EH (cell line): ENCODE measurements around the gene FXYD2.

Source experiments
- DNase-seq: peaks from one replicate; pipeline ENCODE4 v3.0.0-alpha.2; 2015; ENCODE audit warnings: low read depth

Gene FXYD2

DNA sequence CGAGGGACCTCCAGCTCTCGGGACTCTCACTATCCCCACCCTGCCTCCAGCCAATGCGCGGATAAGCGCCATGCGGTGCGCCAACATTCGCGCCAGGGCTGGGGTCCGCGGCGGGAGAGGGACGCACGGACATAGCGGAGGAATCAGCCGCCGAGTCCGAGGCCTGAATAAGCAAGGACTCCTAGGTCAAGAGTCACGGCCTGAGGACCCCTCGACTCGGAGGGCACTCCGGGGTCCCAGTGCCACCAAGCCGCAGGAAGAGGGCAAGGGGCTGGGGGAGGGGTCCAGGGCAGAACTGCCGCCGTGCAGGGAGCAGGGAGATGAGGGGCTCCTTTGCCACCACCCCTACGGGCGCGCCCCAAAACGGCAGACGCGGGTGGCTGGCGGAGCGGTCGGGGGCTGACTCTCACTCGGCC is 28.1 kb downstream of the FXYD2 start:
- no peak for DNase-seq

DNA sequence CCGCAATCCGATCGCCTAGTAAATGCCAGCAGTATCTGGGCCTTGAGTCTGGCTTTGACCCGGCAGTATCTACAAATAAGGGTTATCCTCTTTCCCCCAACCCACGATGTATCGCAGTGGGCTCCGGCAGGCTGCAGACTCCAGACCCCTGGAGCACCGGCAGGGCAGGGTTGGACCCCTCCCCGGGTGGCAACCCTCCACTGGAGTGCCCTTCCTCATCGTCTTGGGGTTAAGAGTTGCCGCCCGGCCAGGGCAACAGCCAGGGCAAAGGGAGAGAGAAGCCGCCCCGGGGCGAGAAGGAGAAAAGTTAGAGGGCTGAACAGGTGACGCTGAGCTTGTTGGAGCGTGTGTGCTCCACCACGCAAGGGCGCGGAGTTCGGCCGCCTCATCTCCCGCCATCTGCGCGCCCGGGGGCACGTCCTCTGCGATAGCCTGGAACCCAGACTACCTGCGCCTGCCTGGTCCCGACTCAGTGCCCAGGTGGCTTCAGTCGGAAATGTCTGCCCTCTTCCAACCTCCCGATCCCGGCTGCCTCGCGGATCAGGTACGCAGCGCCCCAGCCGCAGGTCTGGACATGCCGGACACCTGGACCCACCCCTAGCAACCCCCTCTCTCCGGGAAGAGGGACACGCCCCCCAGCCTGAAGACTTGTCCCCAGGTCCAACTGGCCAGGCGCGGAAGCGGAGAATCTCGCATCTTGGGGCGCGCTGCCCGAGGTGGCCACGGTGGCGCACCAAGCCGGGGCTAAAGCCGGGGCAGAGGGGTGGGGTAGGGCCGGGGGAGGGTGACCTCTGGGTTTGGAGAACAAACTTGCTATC is 28.7 kb downstream of the FXYD2 start:
- DNase-seq = no peak

DNA sequence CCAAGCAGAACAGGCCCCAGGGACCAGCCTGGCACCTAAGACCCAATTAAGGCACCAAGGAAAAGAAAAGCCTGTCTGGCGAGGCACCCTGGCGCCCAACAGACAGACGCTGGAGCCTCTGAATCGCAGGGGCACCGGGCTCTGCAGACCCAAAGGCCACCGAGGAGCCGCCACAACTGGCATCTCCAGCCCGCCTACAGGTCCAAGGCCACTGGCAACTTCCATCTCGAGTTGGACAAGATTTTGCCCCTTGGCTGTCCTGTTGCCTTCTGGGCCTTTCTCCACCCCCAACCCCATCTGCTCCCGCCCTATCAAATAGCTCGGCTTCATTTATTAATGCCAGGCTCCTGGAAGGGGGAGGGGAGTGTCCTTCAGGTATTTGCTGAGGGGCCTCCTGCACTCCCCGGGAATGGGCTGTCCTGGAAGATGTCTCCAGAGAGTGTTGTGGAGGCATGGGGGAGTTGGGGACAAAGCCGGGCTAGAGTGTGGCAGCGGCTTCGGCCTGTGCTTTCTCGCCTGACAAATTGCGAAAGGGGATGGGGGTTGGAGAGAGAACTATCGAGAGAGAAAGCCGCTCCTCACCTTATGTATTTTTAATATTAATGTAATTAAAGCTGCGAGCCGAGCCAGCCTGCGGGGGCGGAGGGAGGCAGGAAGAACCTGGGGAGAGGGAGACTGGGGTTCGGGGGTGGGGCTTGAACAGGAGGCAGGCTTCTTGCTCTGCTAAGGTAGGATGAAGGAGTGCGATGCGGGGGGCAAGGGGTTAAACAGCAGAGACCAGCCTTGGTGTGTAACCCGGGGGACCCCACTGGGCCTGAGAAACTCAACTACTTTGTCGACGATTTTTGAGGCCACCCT is 29.5 kb downstream of the FXYD2 start:
- DNase-seq = no peak

DNA sequence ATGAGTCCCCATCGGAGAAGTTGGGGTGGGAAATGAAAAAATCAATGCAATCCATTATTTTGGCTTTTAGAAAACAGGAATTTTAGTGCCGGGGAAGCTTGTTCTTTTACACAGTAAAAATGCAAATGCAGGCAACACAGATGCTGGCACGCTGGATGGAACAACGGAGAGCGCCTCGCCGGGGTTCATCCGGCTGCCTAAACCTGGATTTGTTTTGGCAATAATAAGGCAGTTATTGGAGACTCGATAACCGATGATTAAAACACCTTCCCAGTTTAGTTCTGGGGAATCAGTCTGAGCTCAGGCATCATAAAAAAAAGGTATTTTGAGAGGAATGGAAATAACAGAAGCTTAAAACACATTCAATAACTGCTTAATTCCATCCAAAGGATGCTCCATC is 30.4 kb downstream of the FXYD2 start:
- DNase-seq = no peak

DNA sequence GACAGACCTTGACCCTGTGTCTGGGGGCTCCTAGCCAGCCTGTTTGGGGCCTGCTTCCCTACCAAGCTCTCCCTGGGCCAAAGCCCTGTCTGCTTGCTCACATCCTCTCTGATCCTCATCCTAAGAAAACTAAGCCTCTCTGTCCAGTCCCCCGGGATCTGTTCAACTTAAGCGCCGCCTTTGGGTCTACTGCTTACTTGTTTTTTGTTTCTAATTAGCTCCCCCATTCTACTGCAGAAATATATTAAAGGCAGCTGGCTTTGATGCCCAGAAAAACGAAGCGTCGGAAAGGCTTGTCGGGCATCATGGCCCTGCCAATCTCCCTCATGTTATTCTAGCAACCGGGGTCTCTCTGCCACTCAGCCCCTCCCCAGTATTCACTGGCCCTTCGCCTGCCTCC is 31.0 kb downstream of the FXYD2 start:
- no peak for DNase-seq

DNA sequence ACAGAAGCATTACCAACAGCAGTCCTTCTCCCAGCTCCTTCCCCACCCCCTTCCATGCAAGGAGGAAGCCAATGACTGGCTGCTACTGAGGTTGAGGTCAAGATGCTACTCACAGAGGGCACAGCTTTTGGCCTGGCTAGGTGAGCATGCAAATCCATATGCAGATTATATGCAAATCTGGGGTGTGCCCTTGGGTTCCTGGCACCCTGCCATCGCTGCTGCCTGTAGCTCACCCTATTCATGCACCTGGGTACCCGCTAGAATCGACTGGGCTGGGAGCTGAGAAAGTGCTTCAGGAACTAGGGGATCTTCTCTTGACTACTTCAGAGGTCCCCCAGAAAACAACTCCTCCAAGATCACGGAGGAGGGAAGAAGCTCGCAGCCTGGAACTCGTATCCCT is 31.6 kb downstream of the FXYD2 start:
- DNase-seq = no peak

DNA sequence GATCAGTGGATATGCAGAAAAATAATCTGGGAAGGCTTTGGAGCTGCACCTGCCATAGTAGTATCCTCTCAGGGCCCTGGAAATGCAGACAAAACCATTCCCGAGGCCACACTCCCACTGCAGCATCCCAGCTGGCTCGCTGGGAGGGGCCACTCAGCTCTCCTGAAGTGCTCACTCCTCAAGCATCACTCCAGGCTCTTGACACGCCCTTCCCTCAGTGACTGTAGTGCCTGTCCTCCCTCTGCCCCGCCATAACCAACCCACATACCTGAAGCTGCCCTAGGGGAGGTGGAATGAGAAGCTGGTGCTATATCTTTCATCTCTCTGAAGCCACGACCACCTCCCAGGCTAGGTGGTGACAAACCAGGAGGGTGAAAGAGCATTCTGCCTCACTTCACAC is 32.3 kb downstream of the FXYD2 start:
- DNase-seq = no peak

DNA sequence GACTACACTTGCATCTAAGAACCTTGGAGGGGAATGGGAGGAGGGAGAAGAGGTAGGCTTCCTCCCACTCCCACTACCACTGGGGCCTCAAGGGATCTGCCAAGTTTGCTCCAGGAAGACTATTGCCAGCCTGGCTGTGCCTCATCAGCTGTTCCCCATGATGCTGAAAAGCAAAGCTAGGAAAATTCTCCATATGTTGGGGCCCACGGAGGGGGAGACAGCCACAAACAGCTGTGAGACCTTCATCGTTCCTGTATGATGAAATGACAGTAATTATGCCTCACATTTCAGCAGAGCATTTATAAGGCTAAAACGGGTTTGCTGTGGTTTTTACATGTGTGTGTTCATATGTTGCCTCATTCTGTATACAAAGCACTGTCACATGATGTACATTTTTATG is 34.3 kb downstream of the FXYD2 start:
- no peak for DNase-seq

DNA sequence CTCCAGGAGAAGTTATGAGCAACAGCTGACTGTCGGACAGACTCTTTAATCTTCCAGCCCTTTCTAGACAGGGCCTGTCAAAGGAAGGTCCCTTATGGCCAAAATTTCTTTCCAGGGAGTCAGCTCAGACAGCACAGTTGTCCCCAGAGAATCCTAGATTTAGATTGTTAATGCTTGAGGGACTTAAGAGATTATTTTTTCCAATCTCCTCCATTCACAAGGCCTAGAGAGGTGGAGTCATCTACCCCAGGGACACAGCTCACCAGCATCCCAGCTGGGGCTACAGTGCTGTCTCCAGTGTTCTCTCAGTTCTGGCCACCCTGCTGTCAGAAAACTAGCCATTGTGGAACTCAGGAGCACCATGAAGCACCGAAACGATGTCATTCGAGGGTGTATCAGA is 35.3 kb downstream of the FXYD2 start:
- no peak for DNase-seq

DNA sequence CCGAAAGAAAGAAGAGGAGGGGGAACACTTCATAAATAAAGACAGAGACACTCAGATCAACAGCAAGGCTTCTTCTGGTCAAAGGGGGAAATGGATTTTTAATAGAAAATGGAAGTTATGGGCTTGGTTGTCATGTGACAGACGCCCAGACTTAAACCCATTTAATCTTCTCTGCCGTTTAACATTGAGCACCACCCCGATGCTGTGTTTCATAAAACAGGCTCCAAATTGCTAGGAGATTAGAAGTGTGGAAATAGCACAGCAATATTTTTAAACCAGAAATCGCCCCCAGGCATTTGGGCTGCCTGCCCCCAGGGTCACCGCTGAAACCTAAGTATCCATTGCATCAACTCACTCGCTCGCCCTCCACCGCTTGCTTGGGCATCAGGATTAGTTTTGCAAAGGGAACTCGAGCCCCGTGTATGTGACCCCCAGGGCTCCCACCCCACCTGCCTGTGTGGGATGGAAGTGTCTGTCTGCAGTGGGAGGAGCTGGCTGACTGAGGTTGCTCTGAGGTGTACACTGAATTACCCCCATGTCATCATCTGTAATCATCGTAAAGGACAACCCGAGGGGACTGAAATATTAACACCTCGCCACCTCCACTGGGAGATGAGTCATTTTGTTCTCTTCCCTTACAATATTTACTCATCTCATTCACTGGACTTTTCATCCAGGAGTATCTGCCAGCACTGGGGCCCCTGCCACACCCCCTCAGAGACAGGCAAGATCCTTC is 38.2 kb downstream of the FXYD2 start:
- DNase-seq = no peak

DNA sequence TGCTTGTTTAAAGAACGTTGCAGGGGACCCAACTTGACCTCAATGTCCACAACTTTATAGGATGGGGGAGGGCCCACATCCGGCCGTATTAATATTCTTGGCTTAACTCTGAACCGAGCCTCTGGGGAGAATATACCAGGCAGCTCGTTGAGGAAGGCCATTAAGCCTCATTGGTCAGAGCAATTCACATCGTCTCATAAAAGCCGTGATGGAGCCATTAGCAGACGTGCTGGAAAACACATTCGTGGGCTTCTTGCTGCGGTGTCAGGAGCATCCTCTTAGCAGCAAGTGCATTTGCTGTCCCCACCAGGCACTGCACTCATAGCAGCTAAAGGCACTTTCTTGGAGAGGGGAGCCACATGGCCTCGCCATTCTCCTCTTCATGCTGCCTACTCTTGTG is 42.4 kb downstream of the FXYD2 start:
- DNase-seq = no peak

DNA sequence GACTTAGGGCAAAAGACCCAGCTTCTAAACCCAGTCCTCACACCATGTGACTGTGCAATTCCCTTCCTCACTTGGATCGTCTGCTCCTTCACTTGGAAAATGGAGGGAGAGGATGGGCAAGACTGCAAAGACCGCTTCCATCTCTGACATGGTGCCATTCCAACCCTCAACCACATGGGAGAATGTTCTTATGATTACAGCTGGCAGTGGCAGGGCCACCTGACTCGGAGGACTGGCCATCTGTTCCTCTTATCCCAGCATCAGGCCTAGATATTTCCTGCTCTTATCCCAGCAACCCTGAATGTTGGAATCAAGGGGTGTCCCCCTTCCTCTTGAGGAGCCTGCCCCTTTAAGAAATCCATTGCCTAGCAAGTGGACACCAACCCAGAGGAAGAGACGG is 42.9 kb downstream of the FXYD2 start:
- no peak for DNase-seq

DNA sequence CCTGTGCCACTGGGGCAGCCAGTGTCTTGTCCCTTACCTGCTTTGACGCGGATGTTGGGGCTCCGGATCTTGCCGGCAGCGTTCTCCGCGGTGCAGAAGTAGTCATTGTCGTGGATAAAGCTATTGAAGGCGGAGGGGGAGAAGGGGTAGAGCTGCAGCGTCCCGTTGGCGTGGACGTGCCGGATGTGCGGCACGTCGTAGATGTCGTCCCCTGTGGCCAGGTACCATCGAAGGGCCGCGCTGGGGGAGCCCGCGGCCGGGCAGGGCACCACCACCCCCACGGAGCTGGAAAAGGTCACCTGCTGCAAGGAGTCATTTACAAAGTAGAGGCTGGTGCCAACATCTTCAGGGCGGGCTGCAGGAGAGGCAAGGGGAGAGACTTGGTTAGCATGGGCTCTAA is 44.1 kb downstream of the FXYD2 start:
- DNase-seq = no peak

DNA sequence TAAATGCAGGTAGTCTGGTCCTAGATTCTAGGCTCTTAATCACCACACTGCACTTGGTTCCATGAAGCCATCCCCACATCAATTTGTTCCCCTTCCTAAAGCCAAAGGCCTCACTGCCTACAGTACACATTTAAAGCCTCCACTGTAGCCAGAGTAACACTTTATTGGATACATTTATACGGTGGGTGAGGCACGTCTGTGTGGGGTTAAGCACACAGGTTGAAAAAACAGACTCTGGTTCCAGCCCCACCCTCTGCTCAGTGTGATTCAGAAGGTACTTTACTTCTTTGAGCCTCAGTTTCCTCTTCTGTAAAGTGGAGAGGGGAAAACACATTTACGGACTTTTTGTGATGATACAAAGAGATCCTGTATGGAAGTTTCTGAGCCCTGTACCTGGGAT is 50.0 kb downstream of the FXYD2 start:
- DNase-seq = no peak

DNA sequence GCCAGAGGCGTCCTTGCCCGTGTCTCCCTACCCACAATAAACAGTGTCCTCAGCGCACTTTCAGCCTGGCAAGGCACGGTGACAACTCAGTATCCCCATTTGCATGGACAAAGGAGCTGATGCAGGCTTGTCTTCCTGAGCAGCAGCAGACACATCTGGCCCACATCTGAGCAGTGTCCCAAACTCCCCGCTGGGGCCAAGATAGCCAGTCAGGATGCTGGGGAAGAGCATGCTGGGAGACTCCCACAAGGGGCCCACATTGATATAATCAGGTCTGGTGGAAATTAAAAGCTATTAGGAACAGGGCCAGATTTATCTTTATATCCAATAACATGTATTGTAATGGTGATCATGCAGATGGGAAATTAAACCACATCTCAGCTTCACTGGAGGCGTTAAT is 52.2 kb downstream of the FXYD2 start:
- DNase-seq = no peak

DNA sequence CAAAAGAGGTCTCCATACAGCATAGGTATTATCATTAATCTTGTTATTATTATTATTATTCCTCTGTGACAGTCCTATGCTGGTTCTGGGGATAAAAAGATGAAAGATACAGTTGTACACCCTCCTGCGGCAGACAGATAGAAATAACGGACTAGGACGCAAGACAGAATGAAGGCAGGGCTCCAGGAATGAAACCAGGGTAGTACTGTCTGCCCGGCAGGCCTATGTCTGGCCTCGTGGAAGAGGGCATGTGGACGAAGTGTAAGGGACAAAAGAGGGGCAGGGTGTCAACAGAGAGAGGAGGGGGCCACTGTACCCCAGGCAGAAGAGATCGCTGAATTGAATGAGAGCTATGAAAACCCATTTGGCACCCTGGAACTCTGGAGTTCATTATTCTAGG is 52.7 kb downstream of the FXYD2 start:
- DNase-seq = no peak

DNA sequence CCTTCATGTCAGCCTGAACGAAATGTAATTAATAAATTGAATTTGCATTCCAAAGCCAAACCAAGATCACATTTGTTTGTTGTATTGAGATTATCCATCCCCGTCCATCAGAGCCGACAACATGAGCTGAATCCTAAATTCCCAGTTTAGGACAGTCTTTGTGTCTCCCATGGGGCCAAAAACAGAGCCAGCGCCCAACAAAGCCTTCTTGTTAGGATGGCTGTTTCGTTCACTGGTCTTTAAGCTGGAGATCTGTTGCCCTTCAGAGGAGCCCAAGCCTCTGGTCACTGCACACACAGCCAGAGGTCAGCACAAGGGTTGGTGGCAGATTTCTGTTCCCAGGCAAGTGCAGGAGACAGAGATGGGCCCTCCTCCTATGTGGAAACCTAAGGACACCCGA is 53.3 kb downstream of the FXYD2 start:
- DNase-seq = no peak

DNA sequence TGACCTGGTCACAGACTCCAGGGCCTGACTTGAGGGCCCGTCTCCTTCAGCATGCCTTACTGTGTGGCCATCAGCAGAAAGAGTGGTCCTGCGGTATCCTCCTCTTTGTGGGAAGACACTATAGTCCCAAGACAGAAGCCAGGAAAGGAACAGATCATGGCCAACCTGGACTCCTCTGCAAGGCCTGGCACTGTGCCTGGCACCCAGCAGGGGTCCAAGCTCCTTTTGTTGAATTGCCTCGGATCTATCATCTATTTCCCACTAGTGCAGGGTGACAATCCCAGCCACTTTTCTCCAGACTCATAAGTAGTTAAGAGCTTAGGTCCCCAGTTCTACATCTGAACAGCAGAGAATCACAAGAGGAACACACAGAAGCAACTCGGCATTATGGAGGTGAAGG is 54.5 kb downstream of the FXYD2 start:
- DNase-seq = no peak
